OCI-LY7 (cell line): Measurements from ENCODE around the gene GPR35. TPM values are rescaled to one million over a fixed set of nuclear protein-coding genes. Genes with fewer than 3 reads are reported as not detected.

Experiments used
- BruUV-seq: library from RNA; stranded (reverse); fragments of 400-500 nt; replicated peaks from 2 replicates; lab custom pipeline; 2021; lab: Mats Ljungman, UMichigan
- CTCF ChIA-PET: fragments of 300-600 bp; sonication (Branson Sonifier 250); formaldehyde crosslinking; loops from one replicate; lab custom pipeline; 2022; ENCODE audit warnings: antibody characterized with exemption; ENCODE audit not compliant: unreplicated experiment; lab: Charles Lee
- POLR2A ChIA-PET: fragments of 300-600 bp; sonication (Branson Sonifier 250); formaldehyde crosslinking; loops from one replicate; lab custom pipeline; 2022; ENCODE audit warnings: antibody characterized with exemption; lab: Charles Lee
- DNase-seq: peaks from one replicate; pipeline ENCODE4 v3.0.0-alpha.2; 2015; ENCODE audit warnings: low spot score
- H2AFZ ChIP-seq: fragments of 200-600 bp; sonication (generic), shearing (Covaris generic); 2 replicates; pipeline ENCODE4 v1.6.1; 2014; ENCODE audit warnings: mild to moderate bottlenecking, antibody characterized with exemption, low read length, moderate library complexity
- H3K27ac ChIP-seq: fragments of 200-600 bp; sonication (generic); 2 replicates; pipeline ENCODE4 v1.5.1; 2014; ENCODE audit warnings: mixed run types, low read depth, mild to moderate bottlenecking, moderate library complexity, low read length, inconsistent platforms; ENCODE audit not compliant: poor library complexity, severe bottlenecking
- H3K36me3 ChIP-seq: fragments of 200-600 bp; sonication (generic); 2 replicates; pipeline ENCODE4 v1.6.1; 2014; ENCODE audit warnings: mild to moderate bottlenecking, antibody characterized with exemption, low read length, moderate library complexity, mixed read lengths; ENCODE audit not compliant: insufficient read depth
- H3K4me1 ChIP-seq: fragments of 200-600 bp; sonication (generic); 2 replicates; pipeline ENCODE4 v1.5.1; 2014; ENCODE audit warnings: mild to moderate bottlenecking, low read length; ENCODE audit not compliant: insufficient read depth, poor library complexity, severe bottlenecking
- H3K4me2 ChIP-seq: fragments of 200-600 bp; sonication (generic); 2 replicates; pipeline ENCODE4 v1.6.1; 2014; ENCODE audit warnings: mild to moderate bottlenecking, low read length
- H3K4me3 ChIP-seq: fragments of 200-600 bp; sonication (generic); 2 replicates; pipeline ENCODE4 v1.5.1; 2014; ENCODE audit warnings: mild to moderate bottlenecking, low read depth, low read length; ENCODE audit not compliant: poor library complexity, severe bottlenecking
- H3K79me2 ChIP-seq: fragments of 200-600 bp; sonication (generic); 2 replicates; pipeline ENCODE4 v1.6.1; 2016; ENCODE audit warnings: low read depth, mild to moderate bottlenecking, low read length, moderate library complexity, mixed read lengths; ENCODE audit not compliant: insufficient read depth
- H3K9me2 ChIP-seq: fragments of 200-600 bp; sonication (generic); 2 replicates; pipeline ENCODE4 v1.6.1; 2016; ENCODE audit warnings: mild to moderate bottlenecking, low read length, mixed read lengths; ENCODE audit not compliant: insufficient read depth
- H3K9me3 ChIP-seq: fragments of 200-600 bp; sonication (generic); 2 replicates; pipeline ENCODE4 v1.6.1; 2014; ENCODE audit warnings: mild to moderate bottlenecking, mixed run types, low read length, mixed read lengths
- H4K20me1 ChIP-seq: fragments of 200-600 bp; sonication (generic); 2 replicates; pipeline ENCODE4 v1.6.1; 2014; ENCODE audit warnings: mild to moderate bottlenecking, antibody characterized with exemption, low read length, moderate library complexity, mixed read lengths; ENCODE audit not compliant: insufficient read depth
- EZH2phosphoT487 ChIP-seq: fragments of 200-600 bp; sonication (generic); IDR thresholded peaks from 2 replicates; pipeline ENCODE4 v1.6.1; 2018; ENCODE audit warnings: low read depth, borderline replicate concordance, mild to moderate bottlenecking, mixed run types, antibody characterized with exemption, low read length, moderate library complexity, mixed read lengths
- intact Hi-C: fragments of 100-400 bp; cut with micrococcal nuclease; formaldehyde crosslinking; loops from one replicate; pipeline ENCODE4 v1.10.0; 2022; ENCODE audit not compliant: unreplicated experiment
- total RNA-seq, 2 experiments: library from RNA; depleted of rRNA in 1 of 2; stranded (reverse); fragments of >200 nt in 1 of 2; shearing (Covaris generic) in 1 of 2; gene quantifications; 2 replicates each; pipeline ENCODE4 v1.2.3, GENCODE V29; 2014 to 2022
- TF ChIP-seq, protein P1 (sequence below): fragments of 200-600 bp; sonication (generic); conservative IDR thresholded peaks from 2 replicates; pipeline ENCODE4 v1.5.1; 2014; ENCODE audit warnings: mild to moderate bottlenecking, antibody characterized with exemption, low read length, moderate library complexity, mixed read lengths

GPR35 gene
- total RNA-seq, 2 experiments from 2014 or later = 0.88 to 2.4 TPM

DNA sequence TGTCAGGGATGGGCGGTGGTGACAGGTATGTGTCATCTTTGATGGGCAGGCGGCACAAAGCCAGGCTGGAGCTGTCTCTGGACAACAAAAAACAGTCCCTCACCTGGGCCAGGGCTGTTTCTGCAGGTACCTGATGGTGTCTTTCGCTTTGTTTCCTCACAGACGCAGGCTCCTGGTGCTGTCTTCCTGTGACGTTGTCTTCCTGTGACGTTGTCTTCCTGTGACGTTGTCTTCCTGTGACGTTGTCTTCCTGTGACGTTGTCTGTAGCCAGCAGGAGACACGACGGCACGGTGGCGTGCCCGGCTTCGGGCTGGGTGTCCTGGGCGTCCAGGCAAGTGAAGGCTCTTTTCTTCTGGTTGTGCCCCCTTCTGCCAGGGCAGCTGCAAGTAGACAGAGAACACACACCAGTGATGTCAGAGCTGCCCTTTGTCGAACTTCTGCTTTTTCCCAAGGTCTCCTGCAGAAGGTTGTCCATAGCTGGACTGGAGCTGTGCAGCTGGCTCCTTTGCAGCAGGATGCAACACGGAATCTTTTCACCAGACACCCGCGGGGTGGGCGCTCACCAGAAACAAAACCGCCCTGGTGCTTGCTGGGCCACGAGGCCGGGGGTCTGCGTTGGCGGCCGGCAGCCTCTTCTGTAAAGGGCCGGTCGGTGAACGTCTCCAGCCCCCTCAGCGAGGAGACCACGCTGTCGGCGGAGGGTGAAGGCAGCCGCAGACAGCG, 21.1 kb downstream of the GPR35 start:
- Histone ChIP-seq H3K4me3 (no peak overlapping the region), H3K4me1 (no peaks in the 10 kb centered on the region), H3K36me3 (no peaks in the 10 kb centered on the region), H3K79me2 (no peaks in the 10 kb centered on the region), H3K9me3 (no peaks in the 10 kb centered on the region), H2AFZ (no peak overlapping the region), H4K20me1 (no peaks in the 10 kb centered on the region), H3K27ac (no peak overlapping the region), H3K4me2 (no peak overlapping the region), H3K9me2 (no peaks in the 10 kb centered on the region)
- intact Hi-C loops = no loop called here
- ChIA-PET POLR2A (no interaction called here), CTCF (no interaction called here)
- no peak for DNase-seq
- BruUV-seq = no TSS peak
- TF ChIP-seq, protein P1, sequence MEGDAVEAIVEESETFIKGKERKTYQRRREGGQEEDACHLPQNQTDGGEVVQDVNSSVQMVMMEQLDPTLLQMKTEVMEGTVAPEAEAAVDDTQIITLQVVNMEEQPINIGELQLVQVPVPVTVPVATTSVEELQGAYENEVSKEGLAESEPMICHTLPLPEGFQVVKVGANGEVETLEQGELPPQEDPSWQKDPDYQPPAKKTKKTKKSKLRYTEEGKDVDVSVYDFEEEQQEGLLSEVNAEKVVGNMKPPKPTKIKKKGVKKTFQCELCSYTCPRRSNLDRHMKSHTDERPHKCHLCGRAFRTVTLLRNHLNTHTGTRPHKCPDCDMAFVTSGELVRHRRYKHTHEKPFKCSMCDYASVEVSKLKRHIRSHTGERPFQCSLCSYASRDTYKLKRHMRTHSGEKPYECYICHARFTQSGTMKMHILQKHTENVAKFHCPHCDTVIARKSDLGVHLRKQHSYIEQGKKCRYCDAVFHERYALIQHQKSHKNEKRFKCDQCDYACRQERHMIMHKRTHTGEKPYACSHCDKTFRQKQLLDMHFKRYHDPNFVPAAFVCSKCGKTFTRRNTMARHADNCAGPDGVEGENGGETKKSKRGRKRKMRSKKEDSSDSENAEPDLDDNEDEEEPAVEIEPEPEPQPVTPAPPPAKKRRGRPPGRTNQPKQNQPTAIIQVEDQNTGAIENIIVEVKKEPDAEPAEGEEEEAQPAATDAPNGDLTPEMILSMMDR = no peak
- TF ChIP-seq EZH2phosphoT487 = no peak

DNA sequence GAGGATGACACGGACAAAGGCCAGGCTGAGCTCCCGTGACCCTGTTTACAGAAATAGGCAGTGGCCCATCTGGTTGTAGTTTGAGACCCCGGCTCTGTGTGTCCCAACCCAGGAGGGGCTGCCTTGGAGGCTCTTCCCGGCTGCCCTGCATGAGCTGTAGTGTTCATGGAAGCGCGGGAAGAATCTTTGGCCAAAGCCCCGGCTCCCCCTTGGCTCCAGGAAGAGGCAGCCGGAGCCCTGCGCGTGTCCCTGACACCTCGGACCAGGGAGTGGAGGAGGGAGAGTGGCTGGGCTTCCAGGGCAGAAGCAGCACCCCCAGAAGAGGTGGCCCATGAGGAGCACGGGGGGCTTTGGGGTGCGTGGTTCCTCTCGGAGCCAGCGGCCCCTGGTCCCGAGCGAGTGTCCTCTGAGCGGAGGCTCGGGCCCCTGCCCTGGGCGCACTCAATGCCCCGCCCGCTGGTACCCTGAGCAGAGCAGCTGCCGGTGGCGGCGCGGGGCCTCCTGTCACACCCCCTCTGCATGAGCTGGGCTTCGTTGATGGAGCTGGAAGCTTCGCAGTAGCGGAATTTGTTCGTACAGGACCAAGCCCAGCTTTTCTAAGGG, 21.7 kb downstream of the GPR35 start:
- TF ChIP-seq, protein P1 = no peak
- TF ChIP-seq EZH2phosphoT487 = no peak
- ChIA-PET POLR2A (no interaction called here), CTCF (no interaction called here)
- BruUV-seq = no TSS peak
- Histone ChIP-seq H3K4me3 (no peak overlapping the region), H4K20me1 (no peaks in the 10 kb centered on the region), H3K79me2 (no peaks in the 10 kb centered on the region), H2AFZ (no peak overlapping the region), H3K4me2 (no peak overlapping the region), H3K27ac (no peak overlapping the region), H3K36me3 (no peaks in the 10 kb centered on the region), H3K4me1 (no peaks in the 10 kb centered on the region), H3K9me3 (no peaks in the 10 kb centered on the region), H3K9me2 (no peaks in the 10 kb centered on the region)
- DNase-seq = no peak
- intact Hi-C loops = no loop called here

DNA sequence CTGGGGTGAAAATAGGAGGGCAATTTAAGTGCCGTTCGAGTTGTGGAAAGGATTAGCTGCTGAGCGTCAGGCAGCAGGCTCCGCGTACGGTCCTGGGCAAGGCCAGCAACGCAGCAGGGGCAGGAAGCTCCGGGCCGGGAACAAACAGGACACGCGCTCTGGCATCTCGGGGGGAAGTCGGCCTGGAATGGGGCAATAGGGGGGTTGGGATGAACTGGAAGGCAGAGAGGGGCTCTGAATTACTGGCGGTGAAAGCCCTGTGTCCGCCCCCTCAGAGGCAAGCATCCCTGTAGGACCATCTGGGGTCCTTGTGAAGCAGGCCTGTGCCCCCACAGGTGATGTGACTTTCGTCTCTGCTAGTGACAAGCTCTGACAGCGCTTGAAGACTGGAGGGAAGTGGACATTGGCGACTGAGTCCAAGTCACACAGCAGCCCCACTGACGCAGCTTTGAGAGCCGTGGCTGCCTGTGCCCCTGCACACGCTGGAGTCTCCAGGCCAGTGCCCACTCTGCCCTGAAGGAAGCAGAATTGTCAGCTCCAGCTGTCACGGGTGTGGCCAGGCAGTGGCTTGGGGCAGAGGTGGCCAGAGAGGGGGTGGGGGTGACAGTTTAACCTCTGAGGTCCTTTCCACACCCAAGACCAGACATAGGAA, 22.3 kb downstream of the GPR35 start:
- Histone ChIP-seq H4K20me1 (no peaks in the 10 kb centered on the region), H3K4me2 (no peak overlapping the region), H3K9me3 (no peaks in the 10 kb centered on the region), H3K4me1 (no peaks in the 10 kb centered on the region), H3K27ac (no peak overlapping the region), H3K9me2 (no peaks in the 10 kb centered on the region), H3K36me3 (no peaks in the 10 kb centered on the region), H2AFZ (no peak overlapping the region), H3K4me3 (no peak overlapping the region), H3K79me2 (no peaks in the 10 kb centered on the region)
- BruUV-seq = no TSS peak
- intact Hi-C loops = no loop called here
- ChIA-PET POLR2A (no interaction called here), CTCF (no interaction called here)
- DNase-seq = no peak
- no peak for TF ChIP-seq EZH2phosphoT487
- TF ChIP-seq, protein P1 = no peak
